OCI-LY7 (cell line): ENCODE data around the gene LRRC73.

ENCODE experiments used
- EZH2phosphoT487 ChIP-seq: fragments of 200-600 bp; sonication (generic); IDR thresholded peaks from 2 replicates; pipeline ENCODE4 v1.6.1; 2018; ENCODE audit warnings: low read depth, borderline replicate concordance, mild to moderate bottlenecking, mixed run types, antibody characterized with exemption, low read length, moderate library complexity, mixed read lengths
- TF ChIP-seq, protein P1 (sequence below): fragments of 200-600 bp; sonication (generic); conservative IDR thresholded peaks from 2 replicates; pipeline ENCODE4 v1.5.1; 2014; ENCODE audit warnings: mild to moderate bottlenecking, antibody characterized with exemption, low read length, moderate library complexity, mixed read lengths

DNA sequence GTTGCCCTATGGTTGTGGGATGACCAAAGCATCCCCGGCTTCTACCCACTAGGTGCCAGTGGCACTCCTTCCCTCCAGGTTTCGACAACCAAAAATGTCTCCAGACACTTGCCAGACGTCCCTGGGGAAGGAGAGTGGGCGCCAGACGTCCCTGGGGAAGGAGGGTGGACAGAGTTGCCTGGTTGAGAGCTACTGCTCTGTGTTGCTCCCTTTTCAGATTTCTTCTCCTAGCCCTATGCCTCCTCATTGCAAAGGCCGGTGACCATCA lies 13.1 kb downstream of the LRRC73 start:
- TF ChIP-seq, protein P1, sequence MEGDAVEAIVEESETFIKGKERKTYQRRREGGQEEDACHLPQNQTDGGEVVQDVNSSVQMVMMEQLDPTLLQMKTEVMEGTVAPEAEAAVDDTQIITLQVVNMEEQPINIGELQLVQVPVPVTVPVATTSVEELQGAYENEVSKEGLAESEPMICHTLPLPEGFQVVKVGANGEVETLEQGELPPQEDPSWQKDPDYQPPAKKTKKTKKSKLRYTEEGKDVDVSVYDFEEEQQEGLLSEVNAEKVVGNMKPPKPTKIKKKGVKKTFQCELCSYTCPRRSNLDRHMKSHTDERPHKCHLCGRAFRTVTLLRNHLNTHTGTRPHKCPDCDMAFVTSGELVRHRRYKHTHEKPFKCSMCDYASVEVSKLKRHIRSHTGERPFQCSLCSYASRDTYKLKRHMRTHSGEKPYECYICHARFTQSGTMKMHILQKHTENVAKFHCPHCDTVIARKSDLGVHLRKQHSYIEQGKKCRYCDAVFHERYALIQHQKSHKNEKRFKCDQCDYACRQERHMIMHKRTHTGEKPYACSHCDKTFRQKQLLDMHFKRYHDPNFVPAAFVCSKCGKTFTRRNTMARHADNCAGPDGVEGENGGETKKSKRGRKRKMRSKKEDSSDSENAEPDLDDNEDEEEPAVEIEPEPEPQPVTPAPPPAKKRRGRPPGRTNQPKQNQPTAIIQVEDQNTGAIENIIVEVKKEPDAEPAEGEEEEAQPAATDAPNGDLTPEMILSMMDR, result no peak
- no peak for TF ChIP-seq EZH2phosphoT487
